HL-60 (cell line): ENCODE data around the gene ERP27.
A peak's percentile ranks its signal among the peaks of the same experiment; 100 is the strongest.

Experiments used
- POLR2AphosphoS5 ChIP-seq: IDR thresholded peaks from 2 replicates; pipeline ENCODE4 v1.6.1; 2012; ENCODE audit warnings: low read depth
- SPI1 ChIP-seq: IDR thresholded peaks from 2 replicates; pipeline ENCODE4 v1.6.1; 2012; ENCODE audit warnings: low read depth, mild to moderate bottlenecking, borderline replicate concordance
- TF ChIP-seq, protein P1 (sequence below): IDR thresholded peaks from one replicate; pipeline ENCODE4 v1.5.1; 2011; ENCODE audit warnings: low read length, control low read depth, inconsistent platforms; ENCODE audit not compliant: insufficient read depth
- TF ChIP-seq, protein P2 (sequence below): IDR thresholded peaks from 2 replicates; pipeline ENCODE4 v1.6.1; 2012; ENCODE audit warnings: low read depth; ENCODE audit not compliant: insufficient replicate concordance

DNA sequence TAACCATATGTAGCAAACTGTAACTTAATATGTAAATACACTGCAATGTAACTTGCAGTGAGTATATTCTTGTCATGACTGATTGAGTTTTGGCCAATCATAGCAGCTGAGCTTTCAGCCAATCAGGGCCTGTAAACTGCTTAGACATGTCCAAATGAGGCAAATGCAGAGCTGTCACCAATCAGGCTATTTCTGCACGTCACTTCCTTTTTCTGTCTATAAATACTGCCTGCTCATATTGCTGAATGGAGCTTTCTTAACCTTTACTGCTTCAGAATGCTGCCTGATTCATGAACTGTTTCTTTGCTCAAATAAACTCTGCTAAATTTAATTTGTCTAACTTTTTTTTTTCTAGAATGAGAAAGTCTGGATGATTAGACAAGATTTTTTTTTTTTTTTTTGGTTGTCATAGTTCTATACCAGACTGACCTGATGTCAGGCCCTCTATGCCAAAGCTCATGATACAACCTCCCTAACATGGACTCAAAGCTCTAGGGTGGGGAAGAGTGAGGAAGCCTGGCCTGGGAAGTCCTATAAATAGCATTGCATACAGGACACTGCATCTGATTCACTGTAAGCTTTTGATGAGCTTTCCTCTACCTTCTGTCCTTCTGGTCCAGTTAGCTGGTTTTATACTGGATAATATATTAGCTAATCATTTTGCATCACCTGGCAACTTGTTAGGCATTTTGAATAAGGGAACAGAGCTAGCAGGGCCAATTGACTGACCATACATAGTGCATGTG is 64.7 kb downstream of the ERP27 start:
- TF ChIP-seq, protein P1, sequence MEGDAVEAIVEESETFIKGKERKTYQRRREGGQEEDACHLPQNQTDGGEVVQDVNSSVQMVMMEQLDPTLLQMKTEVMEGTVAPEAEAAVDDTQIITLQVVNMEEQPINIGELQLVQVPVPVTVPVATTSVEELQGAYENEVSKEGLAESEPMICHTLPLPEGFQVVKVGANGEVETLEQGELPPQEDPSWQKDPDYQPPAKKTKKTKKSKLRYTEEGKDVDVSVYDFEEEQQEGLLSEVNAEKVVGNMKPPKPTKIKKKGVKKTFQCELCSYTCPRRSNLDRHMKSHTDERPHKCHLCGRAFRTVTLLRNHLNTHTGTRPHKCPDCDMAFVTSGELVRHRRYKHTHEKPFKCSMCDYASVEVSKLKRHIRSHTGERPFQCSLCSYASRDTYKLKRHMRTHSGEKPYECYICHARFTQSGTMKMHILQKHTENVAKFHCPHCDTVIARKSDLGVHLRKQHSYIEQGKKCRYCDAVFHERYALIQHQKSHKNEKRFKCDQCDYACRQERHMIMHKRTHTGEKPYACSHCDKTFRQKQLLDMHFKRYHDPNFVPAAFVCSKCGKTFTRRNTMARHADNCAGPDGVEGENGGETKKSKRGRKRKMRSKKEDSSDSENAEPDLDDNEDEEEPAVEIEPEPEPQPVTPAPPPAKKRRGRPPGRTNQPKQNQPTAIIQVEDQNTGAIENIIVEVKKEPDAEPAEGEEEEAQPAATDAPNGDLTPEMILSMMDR, result no peak
- TF ChIP-seq POLR2AphosphoS5 (no peak), SPI1 (peak; percentile 86)
- TF ChIP-seq, protein P2, sequence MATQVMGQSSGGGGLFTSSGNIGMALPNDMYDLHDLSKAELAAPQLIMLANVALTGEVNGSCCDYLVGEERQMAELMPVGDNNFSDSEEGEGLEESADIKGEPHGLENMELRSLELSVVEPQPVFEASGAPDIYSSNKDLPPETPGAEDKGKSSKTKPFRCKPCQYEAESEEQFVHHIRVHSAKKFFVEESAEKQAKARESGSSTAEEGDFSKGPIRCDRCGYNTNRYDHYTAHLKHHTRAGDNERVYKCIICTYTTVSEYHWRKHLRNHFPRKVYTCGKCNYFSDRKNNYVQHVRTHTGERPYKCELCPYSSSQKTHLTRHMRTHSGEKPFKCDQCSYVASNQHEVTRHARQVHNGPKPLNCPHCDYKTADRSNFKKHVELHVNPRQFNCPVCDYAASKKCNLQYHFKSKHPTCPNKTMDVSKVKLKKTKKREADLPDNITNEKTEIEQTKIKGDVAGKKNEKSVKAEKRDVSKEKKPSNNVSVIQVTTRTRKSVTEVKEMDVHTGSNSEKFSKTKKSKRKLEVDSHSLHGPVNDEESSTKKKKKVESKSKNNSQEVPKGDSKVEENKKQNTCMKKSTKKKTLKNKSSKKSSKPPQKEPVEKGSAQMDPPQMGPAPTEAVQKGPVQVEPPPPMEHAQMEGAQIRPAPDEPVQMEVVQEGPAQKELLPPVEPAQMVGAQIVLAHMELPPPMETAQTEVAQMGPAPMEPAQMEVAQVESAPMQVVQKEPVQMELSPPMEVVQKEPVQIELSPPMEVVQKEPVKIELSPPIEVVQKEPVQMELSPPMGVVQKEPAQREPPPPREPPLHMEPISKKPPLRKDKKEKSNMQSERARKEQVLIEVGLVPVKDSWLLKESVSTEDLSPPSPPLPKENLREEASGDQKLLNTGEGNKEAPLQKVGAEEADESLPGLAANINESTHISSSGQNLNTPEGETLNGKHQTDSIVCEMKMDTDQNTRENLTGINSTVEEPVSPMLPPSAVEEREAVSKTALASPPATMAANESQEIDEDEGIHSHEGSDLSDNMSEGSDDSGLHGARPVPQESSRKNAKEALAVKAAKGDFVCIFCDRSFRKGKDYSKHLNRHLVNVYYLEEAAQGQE, result no peak
